H1 (cell line): ENCODE results near the gene ARAP3. TPM values are rescaled to one million over a fixed set of nuclear protein-coding genes. Genes with fewer than 3 reads are reported as not detected.

Source experiments
- CTCF ChIA-PET: fragments of 300-600 bp; sonication (Branson Sonifier 250); formaldehyde crosslinking; loops from one replicate; lab custom pipeline; 2021; ENCODE audit not compliant: partially characterized antibody; lab: Charles Lee
- POLR2A ChIA-PET: fragments of 300-600 bp; sonication (Branson Sonifier 250); formaldehyde crosslinking; loops from one replicate; lab custom pipeline; 2021; ENCODE audit warnings: inconsistent platforms; ENCODE audit not compliant: partially characterized antibody; lab: Charles Lee
- DNase-seq, 2 experiments: peaks; one replicate each; pipeline versions ENCODE4 v3.0.0 to v3.0.0-alpha.2; 2010 to 2022; ENCODE audit warnings: low spot score in 2 of 2, low read depth in 1 of 2, mixed read lengths in 1 of 2
- FAIRE-seq: peaks from 2 replicates; lab custom pipeline; 2011; peaks lifted over from hg19 to GRCh38; lab: Jason Lieb, UNC
- H2AFZ ChIP-seq: 2 replicates; pipeline ENCODE4 v1.8.1; 2012; ENCODE audit warnings: low read length, inconsistent platforms
- H2AK5ac ChIP-seq: 2 replicates; pipeline ENCODE4 v1.6.1; 2013; ENCODE audit warnings: low read depth, low read length
- H2BK120ac ChIP-seq: replicated peaks from 2 replicates; pipeline ENCODE3; 2013; ENCODE audit warnings: low read depth, low read length, inconsistent platforms
- H2BK12ac ChIP-seq: 2 replicates; pipeline ENCODE4 v1.6.1; 2013; ENCODE audit warnings: low read depth, low read length
- H2BK15ac ChIP-seq: 2 replicates; pipeline ENCODE4 v1.6.1; 2013; ENCODE audit warnings: low read length
- H2BK20ac ChIP-seq: 2 replicates; pipeline ENCODE4 v1.6.1; 2013; ENCODE audit warnings: low read length
- H2BK5ac ChIP-seq: 2 replicates; pipeline ENCODE4 v1.6.1; 2013; ENCODE audit warnings: low read depth, low read length
- H3K14ac ChIP-seq: 2 replicates; pipeline ENCODE4 v1.6.1; 2013; ENCODE audit warnings: inconsistent platforms; ENCODE audit not compliant: insufficient read length
- H3K18ac ChIP-seq: 2 replicates; pipeline ENCODE4 v1.6.1; 2013; ENCODE audit warnings: low read length; ENCODE audit errors: extremely low read depth
- H3K23ac ChIP-seq: 2 replicates; pipeline ENCODE4 v1.6.1; 2013; ENCODE audit warnings: inconsistent platforms; ENCODE audit not compliant: insufficient read length
- H3K23me2 ChIP-seq: 2 replicates; pipeline ENCODE4 v1.6.1; 2013; ENCODE audit warnings: low read depth, low read length
- H3K27ac ChIP-seq: 2 replicates; pipeline ENCODE4 v1.6.1; 2011; ENCODE audit warnings: low read depth, low read length, inconsistent platforms
- H3K27me3 ChIP-seq, 4 experiments: replicated peaks in 1 of 4; 1 replicate in 1 of 4; 2 replicates in 3 of 4; pipeline versions ENCODE4 v1.6.1 to v1.8.1; 2011 to 2013; ENCODE audit warnings: low read length in 3 of 4, mild to moderate bottlenecking in 3 of 4, inconsistent platforms in 2 of 4, mixed read lengths in 2 of 4, moderate library complexity in 1 of 4; ENCODE audit not compliant: control insufficient read depth in 3 of 4, insufficient read depth in 3 of 4; ENCODE audit errors: extremely low read depth in 1 of 4
- H3K36me3 ChIP-seq, 4 experiments: 2 replicates each; pipeline versions ENCODE4 v1.6.1 to v1.8.1; 2011 to 2013; ENCODE audit warnings: mild to moderate bottlenecking in 4 of 4, low read length in 3 of 4, moderate library complexity in 2 of 4, control low read depth in 1 of 4, inconsistent platforms in 1 of 4; ENCODE audit not compliant: insufficient read depth in 4 of 4, control insufficient read depth in 2 of 4
- H3K4ac ChIP-seq: replicated peaks from 2 replicates; pipeline ENCODE3; 2013; ENCODE audit warnings: low read length, low read depth, mixed read lengths, inconsistent platforms; ENCODE audit not compliant: insufficient read length
- H3K4me1 ChIP-seq, 4 experiments: replicated peaks in 1 of 4; 1 replicate in 1 of 4; 2 replicates in 3 of 4; pipeline versions ENCODE4 v1.6.1 to v1.8.1; 2011 to 2013; ENCODE audit warnings: low read length in 3 of 4, inconsistent platforms in 2 of 4, mixed read lengths in 1 of 4; ENCODE audit not compliant: insufficient read depth in 4 of 4, control insufficient read depth in 3 of 4
- H3K4me2 ChIP-seq, 2 experiments: 2 replicates each; pipeline versions ENCODE4 v1.6.1 to v1.8.1; 2011 to 2013; ENCODE audit warnings: low read depth in 2 of 2, low read length in 2 of 2, control low read depth in 1 of 2, inconsistent platforms in 1 of 2, mild to moderate bottlenecking in 1 of 2; ENCODE audit not compliant: insufficient read depth in 1 of 2
- H3K4me3 ChIP-seq, 4 experiments: fragments of 200-600, 300-600 bp in 1 of 4; sonication (generic), shearing (Covaris generic), sonication (Bioruptor Twin) in 1 of 4; 2 replicates each; pipeline versions ENCODE4 v1.5.1 to v1.8.1; 2011 to 2016; ENCODE audit warnings: low read length in 4 of 4, low read depth in 3 of 4, control low read depth in 2 of 4, inconsistent platforms in 2 of 4, mild to moderate bottlenecking in 2 of 4, mixed read lengths in 1 of 4, moderate library complexity in 1 of 4; ENCODE audit not compliant: insufficient read depth in 2 of 4; ENCODE audit errors: extremely low read depth in 1 of 4
- H3K56ac ChIP-seq: replicated peaks from 2 replicates; pipeline ENCODE3; 2013; ENCODE audit warnings: low read depth, mild to moderate bottlenecking, mixed read lengths, low read length, inconsistent platforms; ENCODE audit not compliant: insufficient read length
- H3K79me1 ChIP-seq: 2 replicates; pipeline ENCODE4 v1.6.1; 2013; ENCODE audit warnings: low read depth, low read length, control low read depth
- H3K79me2 ChIP-seq, 2 experiments: 2 replicates each; pipeline versions ENCODE4 v1.6.1 to v1.8.1; 2012 to 2013; ENCODE audit warnings: low read length in 2 of 2, mild to moderate bottlenecking in 2 of 2, inconsistent platforms in 1 of 2; ENCODE audit not compliant: insufficient read depth in 2 of 2, control insufficient read depth in 1 of 2
- H3K9ac ChIP-seq, 4 experiments: replicated peaks in 1 of 4; 1 replicate in 1 of 4; 2 replicates in 3 of 4; pipeline versions ENCODE4 v1.6.1 to v1.8.1; 2011 to 2013; ENCODE audit warnings: low read depth in 3 of 4, low read length in 3 of 4, control low read depth in 2 of 4, mild to moderate bottlenecking in 2 of 4, moderate library complexity in 2 of 4, inconsistent platforms in 1 of 4; ENCODE audit errors: extremely low read depth in 1 of 4
- H3K9me3 ChIP-seq, 2 experiments: 2 replicates each; pipeline versions ENCODE4 v1.6.1 to v1.8.1; 2012 to 2013; ENCODE audit warnings: mild to moderate bottlenecking in 2 of 2, moderate library complexity in 2 of 2, control low read depth in 1 of 2, inconsistent platforms in 1 of 2, low read depth in 1 of 2, low read length in 1 of 2, mixed read lengths in 1 of 2; ENCODE audit not compliant: insufficient read depth in 2 of 2
- H4K20me1 ChIP-seq, 2 experiments: replicated peaks in 1 of 2; 2 replicates each; pipeline versions ENCODE3 to v1.8.1; 2011 to 2013; ENCODE audit warnings: inconsistent platforms in 2 of 2, low read length in 2 of 2, mild to moderate bottlenecking in 1 of 2; ENCODE audit not compliant: insufficient read depth in 2 of 2, control insufficient read depth in 1 of 2
- H4K5ac ChIP-seq: 2 replicates; pipeline ENCODE4 v1.6.1; 2013; ENCODE audit warnings: low read length, low read depth, mixed read lengths, inconsistent platforms; ENCODE audit not compliant: insufficient read length
- H4K8ac ChIP-seq: 2 replicates; pipeline ENCODE4 v1.8.0; 2013; ENCODE audit warnings: mild to moderate bottlenecking, moderate library complexity, low read length, inconsistent platforms; ENCODE audit not compliant: insufficient read depth; ENCODE audit errors: extremely low read depth
- H4K91ac ChIP-seq: replicated peaks from 2 replicates; pipeline ENCODE3; 2013; ENCODE audit warnings: low read length, mixed read lengths, inconsistent platforms; ENCODE audit not compliant: insufficient read length
- BCL11A ChIP-seq, 2 experiments: IDR thresholded peaks; one replicate each; pipeline ENCODE4 v1.6.1; 2011; ENCODE audit warnings: low read depth in 2 of 2, low read length in 2 of 2, mild to moderate bottlenecking in 2 of 2
- CBX5 ChIP-seq: fragments of 300-800, 300-1000 bp; sonication (generic); IDR thresholded peaks from 2 replicates; pipeline ENCODE4 v1.7.1; 2016; ENCODE audit warnings: antibody characterized with exemption, low read length, low read depth
- EGR1 ChIP-seq: IDR thresholded peaks from 2 replicates; pipeline ENCODE4 v1.6.1; 2011; ENCODE audit warnings: low read depth, low read length, borderline replicate concordance
- FOSL1 ChIP-seq: IDR thresholded peaks from 2 replicates; pipeline ENCODE4 v1.6.1; 2011; ENCODE audit warnings: mild to moderate bottlenecking, low read depth, low read length, moderate library complexity; ENCODE audit not compliant: insufficient read depth
- JUND ChIP-seq: IDR thresholded peaks from 2 replicates; pipeline ENCODE4 v1.6.1; 2011; ENCODE audit warnings: mild to moderate bottlenecking, improper control_type of control experiment, low read length
- MAFK ChIP-seq: IDR thresholded peaks from 2 replicates; pipeline ENCODE4 v1.6.1; 2012; ENCODE audit warnings: low read depth, mild to moderate bottlenecking, improper control_type of control experiment, low read length
- RAD21 ChIP-seq, 2 experiments: IDR thresholded peaks in 1 of 2; conservative IDR thresholded peaks in 1 of 2; 2 replicates each; pipeline ENCODE4 v1.6.1; 2011; ENCODE audit warnings: low read depth in 2 of 2, low read length in 2 of 2, improper control_type of control experiment in 1 of 2, inconsistent platforms in 1 of 2, mild to moderate bottlenecking in 1 of 2, moderate library complexity in 1 of 2
- SAP30 ChIP-seq: fragments of 300-600 bp; sonication (generic); IDR thresholded peaks from 2 replicates; pipeline ENCODE4 v1.7.1; 2012; ENCODE audit warnings: low read length, moderate library complexity, mild to moderate bottlenecking, inconsistent platforms; ENCODE audit not compliant: insufficient read depth, insufficient replicate concordance
- SIRT6 ChIP-seq: IDR thresholded peaks from one replicate; pipeline ENCODE4 v1.7.1; 2012; ENCODE audit warnings: low read length, inconsistent platforms
- SP2 ChIP-seq: IDR thresholded peaks from 2 replicates; pipeline ENCODE4 v1.6.1; 2012; ENCODE audit warnings: mild to moderate bottlenecking, low read length, inconsistent platforms
- SRF ChIP-seq: IDR thresholded peaks from 2 replicates; pipeline ENCODE4 v1.6.1; 2011; ENCODE audit warnings: mild to moderate bottlenecking, low read depth, low read length, moderate library complexity
- YY1 ChIP-seq: IDR thresholded peaks from 2 replicates; pipeline ENCODE4 v1.6.1; 2011; ENCODE audit warnings: low read depth, mild to moderate bottlenecking, low read length
- WGBS, 2 experiments: shearing (Covaris generic) in 1 of 2; methylation state at CpG; one replicate each; pipeline versions ENCODE4 v1.1.6 to v1.1.7; 2013 to 2015; ENCODE audit warnings: low lambda C conversion rate in 2 of 2, mixed read lengths in 2 of 2, inconsistent platforms in 1 of 2, low coverage in 1 of 2, missing lambda C conversion rate in 1 of 2; ENCODE audit not compliant: insufficient replicate concordance in 2 of 2, insufficient coverage in 1 of 2, insufficient read length in 1 of 2; ENCODE audit errors: extremely low coverage in 1 of 2, missing lambda C conversion rate in 1 of 2; 5-methylcytosine and 5-hydroxymethylcytosine counted together
- polyA plus RNA-seq, 7 experiments: library from polyadenylated mRNA; depleted of rRNA in 3 of 7; stranded (reverse) in 5 of 7; unstranded in 2 of 7; fragments of >200 nt in 5 of 7; fragments of 200-250 nt in 2 of 7; gene quantifications; 1 replicate in 5 of 7; 2 replicates in 1 of 7; 4 replicates in 1 of 7; pipeline versions ENCODE4 v1.2.1 to v1.2.3, GENCODE V29; 2011 to 2013; ENCODE audit warnings: missing spikeins in 2 of 7, mixed read lengths in 2 of 7
- total RNA-seq: library from RNA; stranded (reverse); fragmentation: NEBNext Ultra II Directional; extraction: Animal tissue kit (Norgen Biotek cat#: 25700); gene quantifications from 2 replicates; pipeline ENCODE4 v1.2.1, GENCODE V29; 2021
- TF ChIP-seq, protein P1 (sequence below): IDR thresholded peaks from 2 replicates; pipeline ENCODE4 v1.6.1; 2012; ENCODE audit warnings: inconsistent platforms

Gene ARAP3
- total and polyA plus RNA-seq, 2 of the 8 experiments (the other 6 are each of a cell fraction or from before 2014, with no cell fraction given), result 14.4 to 48.6 TPM

DNA sequence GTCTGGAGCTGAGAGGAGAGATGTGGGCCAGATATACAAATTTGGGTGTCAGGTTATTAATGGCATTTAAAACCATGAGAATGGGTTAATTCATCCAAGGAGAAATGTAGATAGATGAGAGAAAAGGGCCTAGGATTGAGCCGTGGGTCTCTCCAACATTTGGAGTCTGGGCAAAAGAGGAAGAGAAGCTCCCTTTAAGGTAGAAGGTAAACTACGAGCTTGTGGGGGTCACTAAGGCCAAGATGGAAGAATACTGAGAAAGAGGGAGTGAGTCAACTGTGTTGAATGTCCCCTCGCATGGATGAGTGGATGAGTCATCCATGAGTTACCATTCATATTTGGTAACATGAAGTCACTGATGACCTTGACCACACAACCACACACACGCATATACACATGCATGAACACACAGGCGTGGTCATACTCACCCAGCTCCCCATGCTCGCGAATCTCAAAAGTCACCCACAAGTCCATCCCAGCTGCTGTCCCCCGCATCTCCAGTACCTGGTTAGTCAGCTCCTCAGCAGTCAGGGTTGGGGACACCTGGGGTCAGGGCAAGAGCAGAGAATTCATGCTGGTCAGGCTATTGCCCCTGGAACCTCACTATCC, 24.0 kb downstream of the ARAP3 start:
- H3K4me2 ChIP-seq, result no peak overlapping the region
- H4K5ac ChIP-seq, result no peak overlapping the region
- no peak overlapping the region for H3K4me3 ChIP-seq
- H2BK12ac ChIP-seq, result no peak overlapping the region
- H3K23me2 ChIP-seq, result no peaks in the 10 kb centered on the region; the same call in 1 of the 2 replicates
- H2BK5ac ChIP-seq, result no peak overlapping the region
- H3K79me2 ChIP-seq, result no peaks in the 10 kb centered on the region
- no peak overlapping the region for H3K18ac ChIP-seq
- no peak overlapping the region for H3K56ac ChIP-seq
- no peak overlapping the region for H3K23ac ChIP-seq
- no peak overlapping the region for H2BK15ac ChIP-seq
- H4K91ac ChIP-seq, result no peak overlapping the region
- FAIRE-seq, result no peak
- no peak overlapping the region for H4K8ac ChIP-seq
- H4K20me1 ChIP-seq, result peaks cover 3% of the 10 kb centered on the region in 2 experiments
- H2BK120ac ChIP-seq, result no peak overlapping the region
- H3K27me3 ChIP-seq, result no peaks in the 10 kb centered on the region
- ChIA-PET POLR2A (interaction anchor here (1.0 to 2.8 kb wide), 5 partner anchors 10 to 39 kb away, joined by 3 to 8 read pairs (median 7); partner anchors contain the start of genes DIAPH1, HDAC3 and RELL2), CTCF (interaction anchor here (0.5 to 4.2 kb wide), 9 partner anchors 11 to 293 kb away, joined by 3 to 25 read pairs (median 4); no protein-coding TSS in a partner anchor)
- no peak overlapping the region for H3K27ac ChIP-seq
- WGBS, 2 experiments, result 90% methylated on average over 8 of the region's 8 CpGs; no CpG with 5 or more reads in 1 of the 2 experiments
- H3K36me3 ChIP-seq, result peaks cover 3 to 29% (median 21%) of the 10 kb centered on the region in 4 experiments; a peak in 6 of 8 replicates
- H3K4me1 ChIP-seq, result no peaks in the 10 kb centered on the region; a peak in 2 of 7 replicates
- no peak for DNase-seq
- H3K9ac ChIP-seq, result no peak overlapping the region; a peak in 1 of 7 replicates
- no peak overlapping the region for H3K4ac ChIP-seq
- no peak overlapping the region for H3K14ac ChIP-seq
- no peaks in the 10 kb centered on the region for H3K9me3 ChIP-seq
- H2AFZ ChIP-seq, result no peak overlapping the region
- H2BK20ac ChIP-seq, result no peak overlapping the region
- no peak overlapping the region for H2AK5ac ChIP-seq
- no peaks in the 10 kb centered on the region for H3K79me1 ChIP-seq
- no peak for TF ChIP-seq YY1
- no peak for TF ChIP-seq MAFK
- no peak for TF ChIP-seq RAD21 (IDR thresholded peaks at IDR 0.05 in 1 of 2, conservative IDR thresholded peaks at IDR 0.05 in 1 of 2; ENCODE audit: low read depth in 2 of 2, low read length in 2 of 2)
- no peak for TF ChIP-seq JUND
- TF ChIP-seq, protein P1, sequence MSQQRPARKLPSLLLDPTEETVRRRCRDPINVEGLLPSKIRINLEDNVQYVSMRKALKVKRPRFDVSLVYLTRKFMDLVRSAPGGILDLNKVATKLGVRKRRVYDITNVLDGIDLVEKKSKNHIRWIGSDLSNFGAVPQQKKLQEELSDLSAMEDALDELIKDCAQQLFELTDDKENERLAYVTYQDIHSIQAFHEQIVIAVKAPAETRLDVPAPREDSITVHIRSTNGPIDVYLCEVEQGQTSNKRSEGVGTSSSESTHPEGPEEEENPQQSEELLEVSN, result no peak
- TF ChIP-seq SIRT6, result no peak
- TF ChIP-seq CBX5, result no peak
- no peak for TF ChIP-seq SRF
- no peak for TF ChIP-seq SAP30
- TF ChIP-seq EGR1, result no peak
- no peak for TF ChIP-seq SP2
- TF ChIP-seq FOSL1, result no peak
- no peak for TF ChIP-seq BCL11A (IDR thresholded peaks at IDR 0.05; ENCODE audit: low read depth in 2 of 2, low read length in 2 of 2)
